Measurements from ENCODE around the gene AGXT.

Gene AGXT

GRCh38 chr2:240917009-240917683 lies 48.5 kb downstream of the AGXT start:
- TF ChIP-seq FOXP2 (optimal IDR thresholded peaks at IDR 0.05; ENCODE audit: borderline replicate concordance, extremely low read depth, extremely low read length, insufficient read depth) (no peak), TAF1 (IDR thresholded peaks at IDR 0.05; ENCODE audit: borderline replicate concordance, insufficient read depth, low read length) (no peak), SIN3A (IDR thresholded peaks at IDR 0.05; ENCODE audit: borderline replicate concordance, insufficient read depth, low read length) (no peak), POLR2AphosphoS5 (IDR thresholded peaks at IDR 0.05; ENCODE audit: low read depth, low read length) (no peak)
- TF ChIP-seq, protein P1, sequence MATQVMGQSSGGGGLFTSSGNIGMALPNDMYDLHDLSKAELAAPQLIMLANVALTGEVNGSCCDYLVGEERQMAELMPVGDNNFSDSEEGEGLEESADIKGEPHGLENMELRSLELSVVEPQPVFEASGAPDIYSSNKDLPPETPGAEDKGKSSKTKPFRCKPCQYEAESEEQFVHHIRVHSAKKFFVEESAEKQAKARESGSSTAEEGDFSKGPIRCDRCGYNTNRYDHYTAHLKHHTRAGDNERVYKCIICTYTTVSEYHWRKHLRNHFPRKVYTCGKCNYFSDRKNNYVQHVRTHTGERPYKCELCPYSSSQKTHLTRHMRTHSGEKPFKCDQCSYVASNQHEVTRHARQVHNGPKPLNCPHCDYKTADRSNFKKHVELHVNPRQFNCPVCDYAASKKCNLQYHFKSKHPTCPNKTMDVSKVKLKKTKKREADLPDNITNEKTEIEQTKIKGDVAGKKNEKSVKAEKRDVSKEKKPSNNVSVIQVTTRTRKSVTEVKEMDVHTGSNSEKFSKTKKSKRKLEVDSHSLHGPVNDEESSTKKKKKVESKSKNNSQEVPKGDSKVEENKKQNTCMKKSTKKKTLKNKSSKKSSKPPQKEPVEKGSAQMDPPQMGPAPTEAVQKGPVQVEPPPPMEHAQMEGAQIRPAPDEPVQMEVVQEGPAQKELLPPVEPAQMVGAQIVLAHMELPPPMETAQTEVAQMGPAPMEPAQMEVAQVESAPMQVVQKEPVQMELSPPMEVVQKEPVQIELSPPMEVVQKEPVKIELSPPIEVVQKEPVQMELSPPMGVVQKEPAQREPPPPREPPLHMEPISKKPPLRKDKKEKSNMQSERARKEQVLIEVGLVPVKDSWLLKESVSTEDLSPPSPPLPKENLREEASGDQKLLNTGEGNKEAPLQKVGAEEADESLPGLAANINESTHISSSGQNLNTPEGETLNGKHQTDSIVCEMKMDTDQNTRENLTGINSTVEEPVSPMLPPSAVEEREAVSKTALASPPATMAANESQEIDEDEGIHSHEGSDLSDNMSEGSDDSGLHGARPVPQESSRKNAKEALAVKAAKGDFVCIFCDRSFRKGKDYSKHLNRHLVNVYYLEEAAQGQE (IDR thresholded peaks at IDR 0.05; ENCODE audit: insufficient read depth in 1 of 2, low read depth in 2 of 2, low read length in 2 of 2): no peak

- no peak for TF ChIP-seq FOXP2 (optimal IDR thresholded peaks at IDR 0.05; ENCODE audit: borderline replicate concordance, extremely low read depth, extremely low read length, insufficient read depth)
- TF ChIP-seq POLR2AphosphoS5 (IDR thresholded peaks at IDR 0.05; ENCODE audit: low read depth, low read length): no peak
- no peak for TF ChIP-seq SIN3A (IDR thresholded peaks at IDR 0.05; ENCODE audit: borderline replicate concordance, insufficient read depth, low read length)
- TF ChIP-seq TAF1 (IDR thresholded peaks at IDR 0.05; ENCODE audit: borderline replicate concordance, insufficient read depth, low read length): no peak
- TF ChIP-seq, protein P1 (IDR thresholded peaks at IDR 0.05; ENCODE audit: insufficient read depth in 1 of 2, low read depth in 2 of 2, low read length in 2 of 2): no peak
Observed at GRCh38 chr2:240917684-240918257, 49.1 kb downstream of the AGXT start.

- TF ChIP-seq FOXP2 (optimal IDR thresholded peaks at IDR 0.05; ENCODE audit: borderline replicate concordance, extremely low read depth, extremely low read length, insufficient read depth) (no peak), TAF1 (IDR thresholded peaks at IDR 0.05; ENCODE audit: borderline replicate concordance, insufficient read depth, low read length) (no peak), SIN3A (IDR thresholded peaks at IDR 0.05; ENCODE audit: borderline replicate concordance, insufficient read depth, low read length) (no peak), POLR2AphosphoS5 (IDR thresholded peaks at IDR 0.05; ENCODE audit: low read depth, low read length) (no peak)
- TF ChIP-seq, protein P1 (IDR thresholded peaks at IDR 0.05; ENCODE audit: insufficient read depth in 1 of 2, low read depth in 2 of 2, low read length in 2 of 2): no peak
Observed at GRCh38 chr2:240918258-240919091, 49.9 kb downstream of the AGXT start.

GRCh38 chr2:240919161-240919781 lies 50.6 kb downstream of the AGXT start:
- TF ChIP-seq SIN3A (IDR thresholded peaks at IDR 0.05; ENCODE audit: borderline replicate concordance, insufficient read depth, low read length) (no peak), FOXP2 (optimal IDR thresholded peaks at IDR 0.05; ENCODE audit: borderline replicate concordance, extremely low read depth, extremely low read length, insufficient read depth) (no peak), POLR2AphosphoS5 (IDR thresholded peaks at IDR 0.05; ENCODE audit: low read depth, low read length) (no peak), TAF1 (IDR thresholded peaks at IDR 0.05; ENCODE audit: borderline replicate concordance, insufficient read depth, low read length) (no peak)
- TF ChIP-seq, protein P1 (IDR thresholded peaks at IDR 0.05; ENCODE audit: insufficient read depth in 1 of 2, low read depth in 2 of 2, low read length in 2 of 2): no peak
